ENCODE results near the gene TEX14.
"Not testable (repeated sequence)": the region's sequence is repeated elsewhere in the genome, so short reads cannot be mapped to it uniquely, and the experiment has no call there.

Gene TEX14

GRCh38 chr17:58597371-58597770, 94.5 kb downstream of the TEX14 start:
- DNase-seq (ENCODE audit: low spot score) = no peak

GRCh38 chr17:58595194-58595792, 96.6 kb downstream of the TEX14 start:
- DNase-seq (ENCODE audit: low spot score) = no peak

- DNase-seq (ENCODE audit: low spot score) = no peak
Measured at GRCh38 chr17:58593123-58593522, 98.7 kb downstream of the TEX14 start.

GRCh38 chr17:58591455-58591854, 100.4 kb downstream of the TEX14 start:
- no peak for DNase-seq (ENCODE audit: low spot score)

- no peak for DNase-seq (ENCODE audit: low spot score)
Measured at GRCh38 chr17:58590377-58590776, 101.5 kb downstream of the TEX14 start.

GRCh38 chr17:58587713-58588117, 104.1 kb downstream of the TEX14 start:
- peak; percentile 92 for DNase-seq (ENCODE audit: low spot score)

- DNase-seq (ENCODE audit: low spot score) = no peak
Measured at GRCh38 chr17:58586009-58586644, 105.7 kb downstream of the TEX14 start.

- no peak for DNase-seq (ENCODE audit: low spot score)
Measured at GRCh38 chr17:58585554-58585953, 106.3 kb downstream of the TEX14 start.

- DNase-seq (ENCODE audit: low spot score) = no peak
Measured at GRCh38 chr17:58583486-58583885, 108.4 kb downstream of the TEX14 start.

- DNase-seq (ENCODE audit: low spot score) = not testable (repeated sequence)
Measured at GRCh38 chr17:58582718-58583117, 109.1 kb downstream of the TEX14 start.

- no peak for DNase-seq (ENCODE audit: low spot score)
Measured at GRCh38 chr17:58580671-58581070, 111.2 kb downstream of the TEX14 start.

GRCh38 chr17:58577696-58578095, 114.1 kb downstream of the TEX14 start:
- DNase-seq (ENCODE audit: low spot score) = peak; percentile 74

- no peak for DNase-seq (ENCODE audit: low spot score)
Measured at GRCh38 chr17:58576679-58577367, 115.0 kb downstream of the TEX14 start.

GRCh38 chr17:58575511-58575910, 116.3 kb downstream of the TEX14 start:
- no peak for DNase-seq (ENCODE audit: low spot score)

GRCh38 chr17:58574025-58574424, 117.8 kb downstream of the TEX14 start:
- no peak for DNase-seq (ENCODE audit: low spot score)

- DNase-seq (ENCODE audit: low spot score) = no peak
Measured at GRCh38 chr17:58572846-58573245, 119.0 kb downstream of the TEX14 start.

GRCh38 chr17:58570758-58571157, 121.1 kb downstream of the TEX14 start:
- DNase-seq (ENCODE audit: low spot score) = no peak

GRCh38 chr17:58569196-58569595, 122.6 kb downstream of the TEX14 start:
- no peak for DNase-seq (ENCODE audit: low spot score)

GRCh38 chr17:58568044-58568799, 123.6 kb downstream of the TEX14 start:
- no peak for DNase-seq (ENCODE audit: low spot score)

GRCh38 chr17:58565389-58566311, 126.2 kb downstream of the TEX14 start:
- DNase-seq (ENCODE audit: low spot score) = no peak

- no peak for DNase-seq (ENCODE audit: low spot score)
Measured at GRCh38 chr17:58564971-58565370, 126.9 kb downstream of the TEX14 start.

- no peak for DNase-seq (ENCODE audit: low spot score)
Measured at GRCh38 chr17:58564243-58564642, 127.6 kb downstream of the TEX14 start.
